HG03520 (cell line): ENCODE data around the gene FKBP1C.
A peak's percentile ranks its signal among the peaks of the same experiment; 100 is the strongest.

Experiments
- ATAC-seq: cut with Tn5 transposase; IDR thresholded peaks from one replicate; pipeline ENCODE4 v1.9.1; 2021; ENCODE audit warnings: mild to moderate bottlenecking, moderate library complexity; ENCODE audit not compliant: unreplicated experiment

FKBP1C gene

GRCh38 chr6:63261820-63262219, 50.6 kb downstream of the FKBP1C start:
- peak; percentile 66 for ATAC-seq
